Endothelial cell of coronary artery (primary cell): ENCODE measurements around the gene GPER1. TPM values are rescaled to one million over a fixed set of nuclear protein-coding genes. Genes with fewer than 3 reads are reported as not detected.

Source experiments
- total RNA-seq: library from RNA; depleted of rRNA; stranded (reverse); fragments of >200 nt; gene quantifications from 2 replicates; pipeline ENCODE4 v1.2.3, GENCODE V29; 2014

The GPER1 gene
- total RNA-seq: 0.75 and 0.99 TPM in 2 replicates

DNA sequence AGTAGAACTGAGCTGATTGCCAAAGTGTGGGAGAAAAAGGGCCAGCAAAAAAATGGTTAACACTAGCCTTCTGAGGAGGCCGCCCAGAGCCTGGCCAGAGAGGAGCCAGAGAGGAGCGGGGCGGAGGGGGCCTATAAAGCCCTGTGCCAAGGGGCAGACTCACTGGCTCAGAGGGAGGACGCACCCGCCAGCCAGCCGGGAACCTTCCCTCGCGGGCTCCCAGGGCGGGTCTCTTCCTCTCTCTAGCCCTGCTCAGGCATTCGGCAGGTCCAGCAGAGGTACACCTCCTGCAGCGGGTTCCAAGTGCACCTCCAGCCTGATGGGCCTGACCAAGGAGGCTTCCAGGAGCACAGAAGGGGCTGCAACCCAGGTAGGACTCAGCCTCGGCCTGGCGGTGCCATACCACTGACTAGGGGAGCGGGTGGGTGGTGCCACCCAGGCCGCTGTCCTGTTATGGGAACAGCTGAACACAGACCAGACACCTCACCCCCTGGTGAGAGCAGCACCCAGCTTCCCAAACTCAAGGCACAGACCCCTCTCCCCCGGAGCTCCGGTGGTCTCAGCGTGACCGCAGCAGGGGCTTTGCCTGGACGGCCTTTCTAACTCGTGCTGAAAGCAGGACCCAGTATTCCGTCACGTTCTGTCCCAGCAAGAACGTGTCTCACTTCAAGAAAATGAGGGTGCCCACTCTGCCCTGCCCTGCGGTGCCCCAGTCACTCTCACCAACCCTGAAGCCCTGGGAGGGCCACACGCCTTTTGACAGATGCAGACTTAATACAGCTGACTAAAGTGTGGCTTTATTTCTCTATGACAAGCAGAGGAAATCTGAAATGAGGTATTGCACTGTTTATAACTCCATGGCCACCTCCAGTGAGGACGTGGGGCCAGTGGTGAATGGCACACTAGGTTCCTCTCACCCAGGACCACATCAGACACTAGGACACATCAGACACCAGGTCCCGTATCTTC lies at the start of gene GPER1:
TSS of gene GPER1 (plus strand) at position 162 of the 969 bp plus-strand sequence. CDS start 3,616 bp downstream, outside the sequence.

DNA sequence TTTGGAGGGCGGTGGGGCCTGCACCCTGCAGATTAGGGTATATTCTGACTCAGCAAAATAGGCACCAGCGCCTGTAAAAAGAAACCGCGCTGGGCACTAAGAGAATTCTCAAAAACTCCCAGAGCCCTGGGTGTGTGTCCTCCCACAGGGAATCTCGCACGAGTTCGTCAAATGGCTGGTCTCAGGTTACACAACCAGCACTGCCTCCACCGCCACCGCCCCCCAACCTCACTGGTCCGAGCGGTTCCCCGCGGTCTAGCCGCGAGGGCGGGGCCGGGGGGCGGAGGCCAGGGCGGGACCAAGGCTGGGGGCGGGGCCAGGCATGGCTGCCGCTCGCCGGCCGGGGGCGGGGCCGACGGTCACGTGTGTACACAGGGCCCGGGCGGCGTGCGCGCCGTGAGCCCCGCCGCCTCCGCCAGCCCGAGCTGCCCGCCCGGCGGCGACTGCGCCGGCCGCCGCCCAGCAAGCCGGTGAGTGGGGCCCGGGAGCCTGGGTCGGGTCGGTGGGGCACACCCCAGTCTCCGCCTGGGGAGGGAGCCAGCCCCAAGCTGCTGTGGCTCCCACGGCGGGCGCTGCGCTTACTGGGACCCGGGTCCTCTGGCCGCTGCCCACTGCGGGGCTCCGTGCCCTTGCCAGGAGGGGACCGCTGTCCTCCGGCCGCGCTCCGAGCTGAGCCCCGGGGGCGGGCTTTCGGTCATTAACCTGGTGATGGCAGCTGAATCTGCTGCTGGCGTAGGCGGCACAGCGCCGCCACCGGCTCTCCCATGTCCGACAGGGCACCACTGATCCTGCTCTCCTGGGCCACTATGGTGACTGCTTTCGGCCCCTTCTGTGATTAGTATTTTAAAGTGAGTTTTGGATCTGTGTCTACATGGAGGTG lies 43.5 kb upstream of the GPER1 start, which contains the start of gene GPR146:
TSS of gene GPR146 (plus strand) at position 358 of the 880 bp plus-strand sequence. CDS start 12,970 bp downstream, outside the sequence.

Other genes starting within 250 kb of the GPER1 start
- gene GET4, start 211.6 kb upstream of the GPER1 start, total RNA-seq: 31.1 and 36.6 TPM in 2 replicates
- 0.63 and 3.6 TPM in 2 replicates for gene ADAP1, start 133.4 kb upstream of the GPER1 start, total RNA-seq
- gene COX19, start 112.6 kb upstream of the GPER1 start, total RNA-seq: 4.8 and 7.4 TPM in 2 replicates
- not detected in 2 replicates for gene CYP2W1, start 104.9 kb upstream of the GPER1 start, total RNA-seq
- gene GPR146, start 43.6 kb upstream of the GPER1 start, total RNA-seq: 7.5 and 40.0 TPM in 2 replicates
- gene ZFAND2A, start 72.1 kb downstream of the GPER1 start, total RNA-seq: 10.3 and 17.1 TPM in 2 replicates
- not detected in 2 replicates for gene UNCX, start 144.8 kb downstream of the GPER1 start, total RNA-seq